OCI-LY3 (cell line): ENCODE data around the gene OR2T4.

Experiments
- H2AFZ ChIP-seq: fragments of 200-600, 300-600 bp; shearing (Covaris generic); 2 replicates; pipeline ENCODE4 v1.6.0; 2014; ENCODE audit warnings: antibody characterized with exemption, low read depth, low read length
- H3K27ac ChIP-seq: fragments of 200-600, 300-600 bp; sonication (generic); 2 replicates; pipeline ENCODE4 v1.5.1; 2014; ENCODE audit warnings: mild to moderate bottlenecking, low read length, moderate library complexity, mixed read lengths
- H3K27me3 ChIP-seq: fragments of 200-600, 300-600 bp; sonication (generic); 2 replicates; pipeline ENCODE4 v1.6.1; 2014; ENCODE audit warnings: low read depth, low read length, mixed read lengths
- H3K36me3 ChIP-seq: fragments of 200-600, 300-600 bp; sonication (generic); replicated peaks from 2 replicates; pipeline ENCODE3; 2014; ENCODE audit warnings: low read depth, low read length, mixed read lengths
- H3K4me1 ChIP-seq: fragments of 300-600, 200-600 bp; sonication (generic); 2 replicates; pipeline ENCODE4 v1.6.1; 2014; ENCODE audit warnings: low read length, mixed read lengths
- H3K4me2 ChIP-seq: fragments of 200-600, 300-600 bp; sonication (generic); 2 replicates; pipeline ENCODE4 v1.6.1; 2014; ENCODE audit warnings: low read length, mixed read lengths
- H3K4me3 ChIP-seq: fragments of 300-600, 200-600 bp; sonication (generic); 2 replicates; pipeline ENCODE4 v1.5.1; 2014; ENCODE audit warnings: antibody characterized with exemption, mild to moderate bottlenecking, low read length, moderate library complexity
- H3K79me2 ChIP-seq: fragments of 300-600, 200-600 bp; shearing (Covaris generic); 2 replicates; pipeline ENCODE4 v1.6.1; 2014; ENCODE audit warnings: mild to moderate bottlenecking, low read length, mixed read lengths
- H3K9ac ChIP-seq: fragments of 300-600, 200-600 bp; shearing (Covaris generic); 2 replicates; pipeline ENCODE4 v1.6.0; 2014; ENCODE audit warnings: mild to moderate bottlenecking, low read length, moderate library complexity
- H3K9me3 ChIP-seq: fragments of 200-600, 300-600 bp; shearing (Covaris generic); 2 replicates; pipeline ENCODE4 v1.6.1; 2014; ENCODE audit warnings: low read length, mixed read lengths; ENCODE audit not compliant: insufficient read depth
- H4K20me1 ChIP-seq: fragments of 200-600, 300-600 bp; sonication (generic); 2 replicates; pipeline ENCODE4 v1.6.1; 2016; ENCODE audit warnings: low read length, mixed read lengths; ENCODE audit not compliant: insufficient read depth
- EZH2phosphoT487 ChIP-seq: fragments of 200-600 bp; shearing (Covaris generic); IDR thresholded peaks from 2 replicates; pipeline ENCODE4 v1.6.1; 2018; ENCODE audit warnings: antibody characterized with exemption, mixed run types, low read depth
- TF ChIP-seq, protein P1 (sequence below): fragments of 200-600, 300-600 bp; sonication (generic); IDR thresholded peaks from 2 replicates; pipeline ENCODE4 v1.5.1; 2014; ENCODE audit warnings: antibody characterized with exemption, low read length, low read depth

OR2T4 gene

DNA sequence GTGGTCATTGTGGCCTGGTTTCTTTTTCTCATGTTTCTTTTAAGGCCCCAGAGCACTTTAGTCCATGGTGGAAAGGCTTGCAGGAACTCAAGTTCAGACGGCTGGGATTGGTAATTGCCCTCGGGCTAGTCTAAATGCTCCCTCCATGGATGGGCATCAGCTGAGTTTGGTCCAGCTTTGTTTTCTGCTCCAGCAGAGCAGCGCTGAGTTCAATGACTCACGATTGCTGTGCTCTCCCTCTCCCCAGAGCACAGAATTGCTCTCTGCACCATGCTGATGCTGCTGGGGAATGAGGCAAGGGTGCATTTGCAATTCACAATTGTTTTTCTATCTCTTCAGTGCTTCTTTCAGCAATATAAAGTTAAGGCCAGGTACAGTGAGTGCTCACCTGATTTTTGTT is 12.3 kb downstream of the OR2T4 start:
- H3K9ac ChIP-seq, result no peak overlapping the region
- H3K4me2 ChIP-seq, result no peak overlapping the region
- TF ChIP-seq, protein P1, sequence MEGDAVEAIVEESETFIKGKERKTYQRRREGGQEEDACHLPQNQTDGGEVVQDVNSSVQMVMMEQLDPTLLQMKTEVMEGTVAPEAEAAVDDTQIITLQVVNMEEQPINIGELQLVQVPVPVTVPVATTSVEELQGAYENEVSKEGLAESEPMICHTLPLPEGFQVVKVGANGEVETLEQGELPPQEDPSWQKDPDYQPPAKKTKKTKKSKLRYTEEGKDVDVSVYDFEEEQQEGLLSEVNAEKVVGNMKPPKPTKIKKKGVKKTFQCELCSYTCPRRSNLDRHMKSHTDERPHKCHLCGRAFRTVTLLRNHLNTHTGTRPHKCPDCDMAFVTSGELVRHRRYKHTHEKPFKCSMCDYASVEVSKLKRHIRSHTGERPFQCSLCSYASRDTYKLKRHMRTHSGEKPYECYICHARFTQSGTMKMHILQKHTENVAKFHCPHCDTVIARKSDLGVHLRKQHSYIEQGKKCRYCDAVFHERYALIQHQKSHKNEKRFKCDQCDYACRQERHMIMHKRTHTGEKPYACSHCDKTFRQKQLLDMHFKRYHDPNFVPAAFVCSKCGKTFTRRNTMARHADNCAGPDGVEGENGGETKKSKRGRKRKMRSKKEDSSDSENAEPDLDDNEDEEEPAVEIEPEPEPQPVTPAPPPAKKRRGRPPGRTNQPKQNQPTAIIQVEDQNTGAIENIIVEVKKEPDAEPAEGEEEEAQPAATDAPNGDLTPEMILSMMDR, result no peak
- TF ChIP-seq EZH2phosphoT487, result no peak
- H3K4me3 ChIP-seq, result no peak overlapping the region
- H4K20me1 ChIP-seq, result no peaks in the 10 kb centered on the region
- no peaks in the 10 kb centered on the region for H3K4me1 ChIP-seq
- H3K27ac ChIP-seq, result no peak overlapping the region
- no peaks in the 10 kb centered on the region; the same call in 1 of the 2 replicates for H3K27me3 ChIP-seq
- no peaks in the 10 kb centered on the region for H3K36me3 ChIP-seq
- H3K9me3 ChIP-seq, result no peaks in the 10 kb centered on the region
- H3K79me2 ChIP-seq, result no peaks in the 10 kb centered on the region
- H2AFZ ChIP-seq, result no peak overlapping the region

DNA sequence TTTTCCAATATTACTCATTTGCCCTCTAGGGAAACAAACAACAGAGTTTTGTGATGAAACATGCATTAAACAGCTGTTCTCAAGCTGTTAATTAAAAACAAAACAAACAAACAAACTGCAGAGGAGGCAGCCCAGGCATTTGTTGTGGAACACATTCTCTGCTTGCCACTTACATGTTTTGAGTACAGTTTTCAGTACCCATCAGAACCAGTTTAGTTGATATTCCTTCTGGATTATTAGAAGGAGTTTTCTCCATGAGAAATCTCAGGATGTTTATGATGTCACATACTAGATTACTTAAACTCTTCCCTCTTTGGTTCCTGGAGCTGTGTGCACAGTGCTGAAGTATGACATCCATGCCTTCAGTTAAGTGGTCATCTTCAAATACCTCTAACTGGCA is 14.0 kb downstream of the OR2T4 start, which contains the start of gene OR2T6:
Gene OR2T6 (plus strand): TSS at position 301 of the 400 bp plus-strand sequence. CDS start 11,863 bp downstream, outside the sequence.
- H3K27ac ChIP-seq, result no peak within 1 kb of the TSS
- no peaks in the 10 kb centered on the region for H4K20me1 ChIP-seq
- H3K79me2 ChIP-seq, result no peaks in the 10 kb centered on the region
- no peak within 1 kb of the TSS for H3K9ac ChIP-seq
- H3K4me2 ChIP-seq, result no peak within 1 kb of the TSS
- no peak within 1 kb of the TSS for H2AFZ ChIP-seq
- no peaks in the 10 kb centered on the region for H3K36me3 ChIP-seq
- H3K4me1 ChIP-seq, result no peaks in the 10 kb centered on the region
- no peak within 1 kb of the TSS for H3K4me3 ChIP-seq
- no peaks in the 10 kb centered on the region; the same call in 1 of the 2 replicates for H3K27me3 ChIP-seq
- no peaks in the 10 kb centered on the region for H3K9me3 ChIP-seq
- no peak for TF ChIP-seq EZH2phosphoT487
- TF ChIP-seq, protein P1, result no peak

DNA sequence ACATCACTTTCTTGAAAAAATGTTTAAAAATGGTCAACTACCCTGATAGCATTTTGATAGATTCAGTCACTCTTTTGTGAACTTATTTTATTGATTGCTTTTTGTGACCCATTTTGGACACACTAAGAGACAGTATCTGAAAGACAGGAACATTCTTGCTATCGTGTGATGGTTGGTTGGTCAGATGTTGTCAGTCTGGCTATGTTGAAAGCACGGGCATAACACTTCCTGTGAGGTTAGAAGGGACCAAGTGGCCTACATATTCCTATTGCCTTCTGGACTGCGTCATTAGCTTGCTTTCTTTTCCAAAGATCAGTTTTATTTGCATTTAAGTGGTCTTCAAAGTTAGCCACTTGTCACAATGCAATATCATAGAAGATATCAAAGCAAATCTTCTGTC is 15.5 kb downstream of the OR2T4 start:
- no peak overlapping the region for H3K27ac ChIP-seq
- H3K4me3 ChIP-seq, result no peak overlapping the region
- TF ChIP-seq, protein P1, result no peak
- TF ChIP-seq EZH2phosphoT487, result no peak
- no peak overlapping the region for H2AFZ ChIP-seq
- H3K36me3 ChIP-seq, result no peaks in the 10 kb centered on the region
- H3K4me2 ChIP-seq, result no peak overlapping the region
- no peaks in the 10 kb centered on the region for H3K9me3 ChIP-seq
- no peaks in the 10 kb centered on the region for H3K79me2 ChIP-seq
- H4K20me1 ChIP-seq, result no peaks in the 10 kb centered on the region
- no peak overlapping the region for H3K9ac ChIP-seq
- H3K27me3 ChIP-seq, result no peaks in the 10 kb centered on the region; the same call in 1 of the 2 replicates
- H3K4me1 ChIP-seq, result no peaks in the 10 kb centered on the region

DNA sequence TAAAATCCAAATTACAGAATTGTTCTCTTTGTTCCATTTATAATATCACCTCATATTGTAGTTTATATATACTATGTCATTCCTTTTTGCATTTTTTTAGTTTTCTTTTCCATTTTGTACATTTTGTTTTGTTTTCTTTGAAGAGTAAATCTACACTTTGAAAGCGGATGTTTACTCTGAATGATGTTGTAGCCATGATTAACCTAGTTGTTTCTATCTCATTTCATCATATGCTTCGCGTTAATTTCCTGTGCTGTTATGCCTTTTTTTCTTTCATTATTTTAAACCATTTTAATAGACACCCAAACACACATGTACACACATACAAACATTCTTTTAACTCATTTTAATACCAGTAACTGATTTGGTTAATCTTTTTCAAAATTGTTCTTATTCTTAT is 19.4 kb downstream of the OR2T4 start:
- H3K4me1 ChIP-seq, result no peaks in the 10 kb centered on the region
- no peaks in the 10 kb centered on the region for H3K36me3 ChIP-seq
- H3K9me3 ChIP-seq, result no peaks in the 10 kb centered on the region
- no peak overlapping the region for H2AFZ ChIP-seq
- no peak overlapping the region for H3K4me3 ChIP-seq
- no peaks in the 10 kb centered on the region for H3K79me2 ChIP-seq
- H4K20me1 ChIP-seq, result no peaks in the 10 kb centered on the region
- no peak overlapping the region for H3K4me2 ChIP-seq
- TF ChIP-seq, protein P1, result no peak
- TF ChIP-seq EZH2phosphoT487, result no peak
- no peaks in the 10 kb centered on the region; the same call in 1 of the 2 replicates for H3K27me3 ChIP-seq
- H3K27ac ChIP-seq, result no peak overlapping the region
- H3K9ac ChIP-seq, result no peak overlapping the region
